Suppressor macrophage (primary cell): Measurements from ENCODE around the gene THPO.

Source experiments
- DNase-seq, 4 experiments: peaks; one replicate each; pipeline ENCODE4 v3.0.0-alpha.2; 2020 to 2022

Gene THPO

GRCh38 chr3:184362668-184363546 lies 15.1 kb downstream of the THPO start:
- DNase-seq, result peak; percentile 97 to 99 (median 98)

GRCh38 chr3:184361932-184362667 lies 15.9 kb downstream of the THPO start:
- DNase-seq, result peak; percentile 24 to 74 (median 64)

- peak; percentile 51 to 83 (median 68) for DNase-seq
Observed at GRCh38 chr3:184361532-184361931, 16.5 kb downstream of the THPO start, which contains the start of the genes CLCN2 and POLR2H. TSS of gene CLCN2 (minus strand) at chr3:184361605. CDS start at chr3:184361479, 126 bp downstream. TSS of gene POLR2H (plus strand) at chr3:184361710. CDS start at chr3:184363493, 1,783 bp downstream.

GRCh38 chr3:184360929-184361531 lies 17.0 kb downstream of the THPO start:
- no peak for DNase-seq

- DNase-seq, result no peak
Observed at GRCh38 chr3:184360070-184360928, 17.7 kb downstream of the THPO start.

- DNase-seq, result no peak
Observed at GRCh38 chr3:184359610-184360009, 18.4 kb downstream of the THPO start.

GRCh38 chr3:184358921-184359350 lies 19.1 kb downstream of the THPO start:
- DNase-seq, result no peak

- DNase-seq, result no peak
Observed at GRCh38 chr3:184358124-184358767, 19.8 kb downstream of the THPO start.

GRCh38 chr3:184357248-184358123 lies 20.5 kb downstream of the THPO start:
- DNase-seq, result no peak

GRCh38 chr3:184355261-184356040 lies 22.6 kb downstream of the THPO start:
- no peak for DNase-seq

- DNase-seq, result no peak
Observed at GRCh38 chr3:184354754-184355153, 23.3 kb downstream of the THPO start.

- peak; percentile 29 to 76 (median 50) for DNase-seq
Observed at GRCh38 chr3:184354121-184354728, 23.8 kb downstream of the THPO start.

GRCh38 chr3:184353546-184353941 lies 24.5 kb downstream of the THPO start:
- no peak for DNase-seq

GRCh38 chr3:184352897-184353545 lies 25.0 kb downstream of the THPO start:
- DNase-seq, result no peak

- DNase-seq, result no peak
Observed at GRCh38 chr3:184352149-184352785, 25.7 kb downstream of the THPO start.

GRCh38 chr3:184351511-184352148 lies 26.4 kb downstream of the THPO start:
- no peak for DNase-seq

GRCh38 chr3:184350618-184351017 lies 27.4 kb downstream of the THPO start:
- no peak for DNase-seq
